ENCODE results near the gene ZNF582.
"Not testable (repeated sequence)": the region's sequence is repeated elsewhere in the genome, so short reads cannot be mapped to it uniquely, and the experiment has no call there.

ZNF582 gene

DNA sequence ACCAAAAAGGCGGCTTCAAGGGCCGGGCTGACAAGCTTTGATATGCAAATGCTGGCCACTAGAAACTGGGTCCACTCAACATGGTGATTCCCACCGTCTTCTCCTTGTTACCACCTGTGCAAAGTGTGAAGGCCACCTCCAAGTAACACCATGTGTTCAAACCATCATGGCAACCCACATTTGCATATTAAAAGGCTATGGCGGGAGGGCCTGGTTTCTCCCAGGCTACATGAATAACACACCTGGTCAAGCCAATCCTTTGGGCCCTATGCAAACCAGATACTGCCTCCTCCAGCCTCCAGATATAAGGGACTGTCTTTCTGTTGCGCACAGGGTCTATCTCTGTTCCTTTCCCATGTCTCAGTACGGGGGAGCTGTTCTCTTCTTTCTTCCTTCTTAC, 42.1 kb downstream of the ZNF582 start:
- DNase-seq (ENCODE audit: low read depth): no peak

DNA sequence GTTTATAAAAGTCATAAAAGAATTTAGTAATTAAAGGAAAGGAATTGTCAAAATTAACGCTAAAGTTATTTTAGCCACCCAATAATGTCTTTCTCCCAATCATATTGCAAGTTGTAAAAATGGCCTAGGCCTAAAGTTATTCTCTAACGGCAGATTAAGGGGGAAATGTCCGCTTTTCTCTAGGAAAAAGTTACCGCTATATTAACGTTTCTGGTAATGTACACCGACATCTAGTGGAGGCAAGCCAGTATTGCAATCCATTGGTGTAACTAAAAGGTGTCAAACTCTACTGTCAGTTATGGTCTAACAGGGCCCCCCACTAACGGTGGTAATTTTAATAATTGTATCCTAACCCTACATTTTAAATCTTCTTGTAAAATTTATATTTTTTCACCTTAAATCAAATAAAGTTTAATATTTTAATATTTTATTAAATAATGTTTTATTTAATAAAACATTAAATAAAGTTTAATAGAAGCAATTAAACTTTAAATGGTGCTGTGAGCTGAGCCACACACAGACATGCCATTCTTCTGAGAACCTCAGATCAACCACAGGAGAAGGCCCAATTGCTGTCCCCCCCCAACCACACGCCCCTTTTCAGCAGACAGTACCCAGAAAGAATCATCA, 42.8 kb downstream of the ZNF582 start:
- DNase-seq (ENCODE audit: low read depth): peak; percentile 40

DNA sequence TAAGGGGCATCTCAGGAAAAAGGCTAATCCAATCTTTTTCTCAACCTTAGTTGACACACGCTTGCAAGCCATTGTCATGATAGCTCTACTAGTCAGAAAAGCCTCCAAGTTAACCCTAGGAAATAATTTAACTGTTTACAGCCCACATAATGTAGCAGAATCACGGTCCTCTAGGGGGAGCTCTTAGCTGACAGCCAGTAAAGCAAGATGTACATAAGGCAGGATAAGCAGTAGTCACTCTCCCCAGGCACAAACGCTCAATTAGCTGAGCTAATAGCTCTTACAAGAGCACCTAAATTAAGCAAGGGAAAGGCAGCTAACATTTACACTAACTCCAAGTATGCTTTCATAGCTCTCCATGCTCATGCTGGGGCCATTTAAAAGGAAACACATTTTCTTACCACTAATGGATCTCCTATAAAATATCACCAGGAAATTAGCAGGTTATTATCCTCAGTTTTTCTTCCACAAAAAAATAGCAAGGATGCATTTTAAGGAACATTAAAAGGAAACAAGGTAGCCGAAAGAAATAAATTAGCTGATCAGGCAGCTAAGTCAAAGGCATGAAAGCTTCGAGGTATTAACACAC, 45.0 kb downstream of the ZNF582 start:
- peak; percentile 10 for DNase-seq (ENCODE audit: low read depth)

GRCh38 chr19:56347163-56347778, 46.1 kb downstream of the ZNF582 start:
- no peak for DNase-seq (ENCODE audit: low read depth)

DNA sequence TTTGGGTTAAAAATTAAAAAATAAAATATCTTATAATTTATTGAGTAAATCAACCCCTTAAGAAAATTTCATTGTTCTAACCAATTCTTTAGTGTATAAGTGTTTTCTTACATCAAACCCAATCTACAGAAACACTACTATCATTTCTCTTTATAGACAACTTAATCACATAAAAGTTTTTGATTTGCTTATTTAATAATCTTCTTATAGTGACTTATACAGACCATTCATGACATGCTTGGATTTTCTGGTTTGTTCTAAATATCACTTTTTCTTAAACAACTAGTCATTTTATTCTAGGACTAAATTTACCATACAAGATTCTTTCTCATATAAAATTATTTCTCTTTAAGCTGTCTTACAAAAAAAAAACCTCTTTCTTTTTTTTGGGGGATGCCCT, 51.4 kb downstream of the ZNF582 start:
- DNase-seq (ENCODE audit: low read depth): no peak

- not testable (repeated sequence) for DNase-seq (ENCODE audit: low read depth)
These were observed 54.3 kb downstream of the ZNF582 start for GRCh38 chr19:56339031-56339430.

GRCh38 chr19:56337077-56337476, 56.3 kb downstream of the ZNF582 start:
- not testable (repeated sequence) for DNase-seq (ENCODE audit: low read depth)

DNA sequence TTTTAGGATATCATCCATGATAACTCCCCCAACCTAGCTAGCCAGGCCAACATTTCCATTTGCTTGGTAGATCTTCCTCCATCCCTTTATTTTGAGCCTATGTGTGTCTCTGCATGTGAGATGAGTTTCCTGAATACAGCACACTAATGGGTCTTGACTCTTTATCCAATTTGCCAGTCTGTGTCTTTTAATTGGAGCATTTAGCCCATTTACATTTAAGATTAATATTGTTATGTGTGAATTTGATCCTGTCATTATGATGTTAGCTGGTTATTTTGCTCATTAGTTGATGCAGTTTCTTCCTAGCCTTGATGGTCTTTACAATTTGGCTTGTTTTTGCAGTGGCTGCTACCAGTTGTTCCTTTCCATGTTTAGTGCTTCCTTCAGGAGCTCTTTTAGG, 58.0 kb downstream of the ZNF582 start:
- not testable (repeated sequence) for DNase-seq (ENCODE audit: low read depth)

DNA sequence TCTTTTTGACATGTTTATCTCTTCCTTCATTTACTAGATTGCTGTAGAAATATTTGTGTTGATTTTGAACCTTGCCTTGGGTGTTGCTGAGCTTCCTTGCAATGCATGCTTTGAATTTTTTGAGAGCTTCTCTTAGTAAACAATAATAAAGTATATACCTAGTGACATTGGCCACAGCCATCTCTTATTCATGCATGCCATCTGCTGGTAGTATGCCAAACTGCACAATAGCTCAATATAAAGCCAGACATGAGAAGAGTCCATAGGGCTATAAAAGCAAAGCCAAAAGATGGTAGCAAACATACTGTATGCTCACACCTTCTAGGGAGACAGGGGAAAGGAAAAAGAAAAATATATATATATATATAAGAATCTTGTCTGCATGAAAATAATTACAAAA, 59.8 kb downstream of the ZNF582 start:
- peak; percentile 24 for DNase-seq (ENCODE audit: low read depth)

Data from activated T-cell treated with anti-CD3 and anti-CD28 coated beads for 24 hours (primary cell).